GM21576 (cell line): ENCODE data around the gene PPARA.
"Not testable (repeated sequence)": the region's sequence is repeated elsewhere in the genome, so short reads cannot be mapped to it uniquely, and the experiment has no call there.

Source experiments
- ATAC-seq: cut with Tn5 transposase; IDR thresholded peaks from one replicate; pipeline ENCODE4 v1.9.1; 2021; ENCODE audit warnings: mild to moderate bottlenecking, moderate library complexity; ENCODE audit not compliant: unreplicated experiment

Gene PPARA

GRCh38 chr22:46165977-46166376, 15.7 kb downstream of the PPARA start:
- no peak for ATAC-seq

- ATAC-seq: no peak
Observed at GRCh38 chr22:46169628-46170027, 19.3 kb downstream of the PPARA start.

- no peak for ATAC-seq
Observed at GRCh38 chr22:46171940-46172339, 21.6 kb downstream of the PPARA start.

- no peak for ATAC-seq
Observed at GRCh38 chr22:46172522-46173110, 22.3 kb downstream of the PPARA start.

- ATAC-seq: no peak
Observed at GRCh38 chr22:46173152-46173551, 22.8 kb downstream of the PPARA start.

GRCh38 chr22:46175631-46176030, 25.3 kb downstream of the PPARA start:
- ATAC-seq: no peak

GRCh38 chr22:46176508-46177003, 26.2 kb downstream of the PPARA start:
- no peak for ATAC-seq

GRCh38 chr22:46178755-46179505, 28.6 kb downstream of the PPARA start:
- ATAC-seq: no peak

- no peak for ATAC-seq
Observed at GRCh38 chr22:46179748-46180147, 29.4 kb downstream of the PPARA start.

GRCh38 chr22:46180370-46181137, 30.2 kb downstream of the PPARA start:
- ATAC-seq: no peak

- no peak for ATAC-seq
Observed at GRCh38 chr22:46183733-46184132, 33.4 kb downstream of the PPARA start.

GRCh38 chr22:46185283-46185682, 35.0 kb downstream of the PPARA start:
- no peak for ATAC-seq

GRCh38 chr22:46187862-46188261, 37.5 kb downstream of the PPARA start:
- ATAC-seq: no peak

- no peak for ATAC-seq
Observed at GRCh38 chr22:46192210-46192993, 42.1 kb downstream of the PPARA start.

GRCh38 chr22:46193898-46194310, 43.6 kb downstream of the PPARA start:
- no peak for ATAC-seq

- ATAC-seq: no peak
Observed at GRCh38 chr22:46195487-46196165, 45.3 kb downstream of the PPARA start.

GRCh38 chr22:46196278-46196677, 46.0 kb downstream of the PPARA start:
- ATAC-seq: no peak

GRCh38 chr22:46198274-46198673, 47.9 kb downstream of the PPARA start:
- ATAC-seq: no peak

- ATAC-seq: not testable (repeated sequence)
Observed at GRCh38 chr22:46198806-46199205, 48.5 kb downstream of the PPARA start.

- ATAC-seq: no peak
Observed at GRCh38 chr22:46201059-46201757, 50.9 kb downstream of the PPARA start.
